Activated CD4-positive, alpha-beta T cell treated with anti-CD3 and anti-CD28 coated beads for 36 hours (primary cell): Measurements from ENCODE around the gene PDCD11. TPM values are rescaled to one million over a fixed set of nuclear protein-coding genes. Genes with fewer than 3 reads are reported as not detected.

ENCODE experiments used
- ATAC-seq: fragments of 200-7000 bp; cut with Tn5 transposase; one replicate; pipeline ENCODE4 v1.10.0; 2021; ENCODE audit warnings: mild to moderate bottlenecking, moderate library complexity
- CTCF ChIA-PET: fragments of 350-600 bp; sonication (Branson Sonifier 250); formaldehyde crosslinking; loops from one replicate; lab custom pipeline; 2021; ENCODE audit warnings: antibody characterized with exemption; lab: Charles Lee
- POLR2A ChIA-PET: fragments of 350-600 bp; sonication (Branson Sonifier 250); formaldehyde crosslinking; loops from one replicate; lab custom pipeline; 2021; ENCODE audit warnings: antibody characterized with exemption, inconsistent platforms; lab: Charles Lee
- DNase-seq: peaks from one replicate; pipeline ENCODE4 v3.0.0-alpha.2; 2020
- H3K27ac Mint-ChIP-seq: one replicate; pipeline ENCODE4 v1.8.0; 2021; ENCODE audit warnings: mixed read lengths
- H3K27me3 Mint-ChIP-seq: one replicate; pipeline ENCODE4 v1.8.0; 2021; ENCODE audit warnings: mixed read lengths
- H3K36me3 Mint-ChIP-seq: one replicate; pipeline ENCODE4 v1.8.0; 2021; ENCODE audit warnings: low read depth, mixed read lengths
- H3K4me1 Mint-ChIP-seq: one replicate; pipeline ENCODE4 v1.8.0; 2021; ENCODE audit warnings: mixed read lengths
- H3K4me3 Mint-ChIP-seq: one replicate; pipeline ENCODE4 v1.8.0; 2021; ENCODE audit warnings: mild to moderate bottlenecking, moderate library complexity, mixed read lengths
- H3K9me3 Mint-ChIP-seq: one replicate; pipeline ENCODE4 v1.8.0; 2021; ENCODE audit warnings: low read depth, mixed read lengths
- intact Hi-C, 2 experiments: fragments of 100-400 bp; cut with DNase I in 1 of 2; cut with micrococcal nuclease in 1 of 2; formaldehyde crosslinking; loops; one replicate each; pipeline versions ENCODE4 v1.14.2 to v1.15.1; 2022 to 2024; cut with DNase I, micrococcal nuclease
- total RNA-seq, 2 experiments: library from RNA; stranded (reverse); gene quantifications; one replicate each; pipeline ENCODE4 v1.2.3, GENCODE V29; 2021

Gene PDCD11
- total RNA-seq, 2 experiments from 2014 or later: 60.6 to 73.8 TPM

- CTCF ChIA-PET: no interaction called here
- H3K27me3 Mint-ChIP-seq: no peaks in the 10 kb centered on the region
- no peaks in the 10 kb centered on the region for H3K9me3 Mint-ChIP-seq
- no peak overlapping the region for H3K4me3 Mint-ChIP-seq
- no peak overlapping the region for H3K27ac Mint-ChIP-seq
- intact Hi-C loops: no loop called here
- no peak for ATAC-seq
- H3K36me3 Mint-ChIP-seq: no peaks in the 10 kb centered on the region
- POLR2A ChIA-PET: no interaction called here
- DNase-seq: no peak
- H3K4me1 Mint-ChIP-seq: peaks cover 3% of the 10 kb centered on the region
These were observed 61.6 kb downstream of the PDCD11 start for GRCh38 chr10:103457896-103458583.

- H3K9me3 Mint-ChIP-seq: no peaks in the 10 kb centered on the region
- DNase-seq: no peak
These were observed 62.3 kb downstream of the PDCD11 start, which contains the start of gene CALHM1 for GRCh38 chr10:103458720-103459119. Gene CALHM1 (minus strand): TSS chr10:103458900. CDS start chr10:103458751, 149 bp downstream.

GRCh38 chr10:103459615-103460014 is 63.2 kb downstream of the PDCD11 start:
- ATAC-seq (no peak), DNase-seq (no peak)
- Mint-ChIP-seq H3K27me3 (no peaks in the 10 kb centered on the region), H3K27ac (no peak overlapping the region), H3K9me3 (no peaks in the 10 kb centered on the region), H3K4me1 (no peaks in the 10 kb centered on the region), H3K36me3 (no peaks in the 10 kb centered on the region), H3K4me3 (no peak overlapping the region)
- CTCF ChIA-PET: interaction anchor here (0.6 to 1.1 kb wide), 2 partner anchors 12 to 355 kb away, joined by 3 read pairs; no protein-coding TSS in a partner anchor
- intact Hi-C loops: no loop called here
- POLR2A ChIA-PET: no interaction called here

More at GRCh38 chr10:103458720-103459119, 62.3 kb downstream of the PDCD11 start, which contains the start of gene CALHM1:
- intact Hi-C loops: no loop called here
- Mint-ChIP-seq H3K27ac (no peak within 1 kb of the TSS), H3K36me3 (no peaks in the 10 kb centered on the region), H3K27me3 (no peaks in the 10 kb centered on the region), H3K4me1 (peaks cover under 1% of the 10 kb centered on the region), H3K4me3 (no peak within 1 kb of the TSS)
- peak; percentile 72 for ATAC-seq
- ChIA-PET CTCF (no interaction called here), POLR2A (no interaction called here)

- POLR2A ChIA-PET: no interaction called here
- H3K27ac Mint-ChIP-seq: no peak overlapping the region
- H3K4me3 Mint-ChIP-seq: no peak overlapping the region
- CTCF ChIA-PET: no interaction called here
- no peaks in the 10 kb centered on the region for H3K36me3 Mint-ChIP-seq
- no peaks in the 10 kb centered on the region for H3K27me3 Mint-ChIP-seq
- ATAC-seq (no peak), DNase-seq (no peak)
- no peaks in the 10 kb centered on the region for H3K9me3 Mint-ChIP-seq
- H3K4me1 Mint-ChIP-seq: no peaks in the 10 kb centered on the region
- intact Hi-C loops: no loop called here
These were observed 67.1 kb downstream of the PDCD11 start for GRCh38 chr10:103463499-103463898.

GRCh38 chr10:103465411-103466179 is 69.2 kb downstream of the PDCD11 start:
- H3K4me1 Mint-ChIP-seq: peaks cover 4% of the 10 kb centered on the region
- no peak overlapping the region for H3K4me3 Mint-ChIP-seq
- no peaks in the 10 kb centered on the region for H3K36me3 Mint-ChIP-seq
- ATAC-seq (no peak), DNase-seq (no peak)
- H3K27ac Mint-ChIP-seq: no peak overlapping the region
- CTCF ChIA-PET: interaction anchor here (0.7 to 1.3 kb wide), 5 partner anchors 11 to 264 kb away, joined by 3 to 4 read pairs (median 4); no protein-coding TSS in a partner anchor
- POLR2A ChIA-PET: no interaction called here
- H3K27me3 Mint-ChIP-seq: no peaks in the 10 kb centered on the region
- H3K9me3 Mint-ChIP-seq: no peaks in the 10 kb centered on the region
- intact Hi-C loops: no loop called here

GRCh38 chr10:103466734-103467133 is 70.3 kb downstream of the PDCD11 start:
- no peak for ATAC-seq
- H3K4me1 Mint-ChIP-seq: peaks cover 11% of the 10 kb centered on the region
- no peaks in the 10 kb centered on the region for H3K36me3 Mint-ChIP-seq
- CTCF ChIA-PET: no interaction called here
- no peak overlapping the region for H3K4me3 Mint-ChIP-seq
- no peaks in the 10 kb centered on the region for H3K9me3 Mint-ChIP-seq
- no peak overlapping the region for H3K27ac Mint-ChIP-seq
- intact Hi-C loops: no loop called here
- POLR2A ChIA-PET: no interaction called here
- no peak for DNase-seq
- H3K27me3 Mint-ChIP-seq: no peaks in the 10 kb centered on the region

GRCh38 chr10:103467406-103467805 is 71.0 kb downstream of the PDCD11 start:
- H3K27me3 Mint-ChIP-seq: no peaks in the 10 kb centered on the region
- no peaks in the 10 kb centered on the region for H3K9me3 Mint-ChIP-seq
- no peak overlapping the region for H3K4me3 Mint-ChIP-seq
- no peak for ATAC-seq
- ChIA-PET POLR2A (no interaction called here), CTCF (no interaction called here)
- no peak for DNase-seq
- peaks cover 18% of the 10 kb centered on the region for H3K4me1 Mint-ChIP-seq
- intact Hi-C loops: no loop called here
- H3K27ac Mint-ChIP-seq: no peak overlapping the region
- H3K36me3 Mint-ChIP-seq: no peaks in the 10 kb centered on the region

GRCh38 chr10:103469201-103469600 is 72.8 kb downstream of the PDCD11 start:
- no peak overlapping the region for H3K27ac Mint-ChIP-seq
- CTCF ChIA-PET: interaction anchor here (0.8 to 1.8 kb wide), 2 partner anchors 16 to 47 kb away, joined by 5 to 8 read pairs; no protein-coding TSS in a partner anchor
- ATAC-seq: no peak
- intact Hi-C loops: no loop called here
- peaks cover 18% of the 10 kb centered on the region for H3K4me1 Mint-ChIP-seq
- DNase-seq: no peak
- POLR2A ChIA-PET: interaction anchor here (0.6 kb wide), 1 partner anchor 106 kb away, joined by 6 read pairs; no protein-coding TSS in a partner anchor
- H3K4me3 Mint-ChIP-seq: no peak overlapping the region
- H3K9me3 Mint-ChIP-seq: no peaks in the 10 kb centered on the region
- H3K36me3 Mint-ChIP-seq: no peaks in the 10 kb centered on the region
- no peaks in the 10 kb centered on the region for H3K27me3 Mint-ChIP-seq

GRCh38 chr10:103470761-103471653 is 74.6 kb downstream of the PDCD11 start:
- peak; percentile 91 for ATAC-seq
- POLR2A ChIA-PET: interaction anchor here (0.6 kb wide), 2 partner anchors 30 to 188 kb away, joined by 3 read pairs; no protein-coding TSS in a partner anchor
- peak; percentile 80 for DNase-seq
- intact Hi-C loops: loop anchor here in 1 of 2 experiments (1.0 kb wide), 1 partner anchor 75 kb away; the partner anchor contains the start of genes ATP5MK and PDCD11
- Mint-ChIP-seq H3K36me3 (no peaks in the 10 kb centered on the region), H3K4me3 (no peak overlapping the region), H3K27ac (peak overlapping the region; percentile 61), H3K27me3 (no peaks in the 10 kb centered on the region), H3K4me1 (peaks cover 18% of the 10 kb centered on the region), H3K9me3 (no peaks in the 10 kb centered on the region)
- CTCF ChIA-PET: interaction anchor here (1.8 kb wide), 1 partner anchor 14 kb away, joined by 8 read pairs; no protein-coding TSS in a partner anchor

- H3K27ac Mint-ChIP-seq: peak overlapping the region; percentile 49
- DNase-seq (no peak), ATAC-seq (no peak)
- H3K9me3 Mint-ChIP-seq: no peaks in the 10 kb centered on the region
- peaks cover 21% of the 10 kb centered on the region for H3K4me1 Mint-ChIP-seq
- peak overlapping the region; percentile 20 for H3K4me3 Mint-ChIP-seq
- CTCF ChIA-PET: interaction anchor here (1.2 kb wide), 1 partner anchor 12 kb away, joined by 3 read pairs; no protein-coding TSS in a partner anchor
- POLR2A ChIA-PET: interaction anchor here (0.6 kb wide), 1 partner anchor 280 kb away, joined by 6 read pairs; no protein-coding TSS in a partner anchor
- H3K27me3 Mint-ChIP-seq: no peaks in the 10 kb centered on the region
- H3K36me3 Mint-ChIP-seq: no peaks in the 10 kb centered on the region
- intact Hi-C loops: no loop called here
These were observed 75.6 kb downstream of the PDCD11 start for GRCh38 chr10:103472005-103472404.

GRCh38 chr10:103473261-103473671 is 76.8 kb downstream of the PDCD11 start:
- Mint-ChIP-seq H3K27ac (no peak overlapping the region), H3K9me3 (no peaks in the 10 kb centered on the region), H3K4me3 (no peak overlapping the region), H3K36me3 (no peaks in the 10 kb centered on the region), H3K4me1 (peaks cover 21% of the 10 kb centered on the region), H3K27me3 (no peaks in the 10 kb centered on the region)
- ATAC-seq (no peak), DNase-seq (no peak)
- ChIA-PET CTCF (no interaction called here), POLR2A (no interaction called here)
- intact Hi-C loops: no loop called here
